ENCODE data around the gene QKI.

The QKI gene

GRCh38 chr6:163408352-163408991 is 6.0 kb upstream of the QKI start:
- no peak for TF ChIP-seq TAF1 (IDR thresholded peaks at IDR 0.05; ENCODE audit: low read depth, low read length)
- TF ChIP-seq POU2F2 (IDR thresholded peaks at IDR 0.05; ENCODE audit: low read depth, low read length): no peak
- TF ChIP-seq POLR2AphosphoS5 (IDR thresholded peaks at IDR 0.05; ENCODE audit: low read depth, low read length): no peak
- no peak for TF ChIP-seq POLR2A (IDR thresholded peaks at IDR 0.05; ENCODE audit: low read depth, low read length)
- TF ChIP-seq PAX5 (IDR thresholded peaks at IDR 0.05; ENCODE audit: insufficient read depth, low read length, severe bottlenecking): no peak
- no peak for TF ChIP-seq SPI1 (IDR thresholded peaks at IDR 0.05; ENCODE audit: low read depth, low read length)
- FAIRE-seq: no peak
- no peak for DNase-seq (ENCODE audit: insufficient read length, low spot score)

- DNase-seq (ENCODE audit: insufficient read length, low spot score) (no peak), FAIRE-seq (no peak)
- TF ChIP-seq POU2F2 (IDR thresholded peaks at IDR 0.05; ENCODE audit: low read depth, low read length) (no peak), SPI1 (IDR thresholded peaks at IDR 0.05; ENCODE audit: low read depth, low read length) (no peak), PAX5 (IDR thresholded peaks at IDR 0.05; ENCODE audit: insufficient read depth, low read length, severe bottlenecking) (no peak), POLR2AphosphoS5 (IDR thresholded peaks at IDR 0.05; ENCODE audit: low read depth, low read length) (no peak), TAF1 (IDR thresholded peaks at IDR 0.05; ENCODE audit: low read depth, low read length) (no peak)
Observed at GRCh38 chr6:163409712-163410111, 4.8 kb upstream of the QKI start.

GRCh38 chr6:163412341-163412740 is 2.2 kb upstream of the QKI start:
- DNase-seq (ENCODE audit: insufficient read length, low spot score) (no peak), FAIRE-seq (no peak)
- TF ChIP-seq POLR2A (IDR thresholded peaks at IDR 0.05; ENCODE audit: low read depth, low read length): no peak
- no peak for TF ChIP-seq TAF1 (IDR thresholded peaks at IDR 0.05; ENCODE audit: low read depth, low read length)
- TF ChIP-seq POU2F2 (IDR thresholded peaks at IDR 0.05; ENCODE audit: low read depth, low read length): no peak
- TF ChIP-seq PAX5 (IDR thresholded peaks at IDR 0.05; ENCODE audit: insufficient read depth, low read length, severe bottlenecking): no peak
- TF ChIP-seq SPI1 (IDR thresholded peaks at IDR 0.05; ENCODE audit: low read depth, low read length): no peak
- TF ChIP-seq POLR2AphosphoS5 (IDR thresholded peaks at IDR 0.05; ENCODE audit: low read depth, low read length): no peak

GRCh38 chr6:163412801-163413344 is 1.6 kb upstream of the QKI start:
- peak; percentile 45 for FAIRE-seq
- TF ChIP-seq PAX5 (IDR thresholded peaks at IDR 0.05; ENCODE audit: insufficient read depth, low read length, severe bottlenecking) (no peak), POLR2A (IDR thresholded peaks at IDR 0.05; ENCODE audit: low read depth, low read length) (no peak; the same call in 1 of the 2 replicates), POLR2AphosphoS5 (IDR thresholded peaks at IDR 0.05; ENCODE audit: low read depth, low read length) (0 out of 2 replicates have a peak, but pooled peaks have one; percentile 6), SPI1 (IDR thresholded peaks at IDR 0.05; ENCODE audit: low read depth, low read length) (peak; percentile 71)
- no peak for DNase-seq (ENCODE audit: insufficient read length, low spot score)

- DNase-seq (ENCODE audit: insufficient read length, low spot score) (peak; percentile 89), FAIRE-seq (peak; percentile 97)
- TF ChIP-seq POU2F2 (IDR thresholded peaks at IDR 0.05; ENCODE audit: low read depth, low read length) (no peak), POLR2AphosphoS5 (IDR thresholded peaks at IDR 0.05; ENCODE audit: low read depth, low read length) (0 out of 2 replicates have a peak, but pooled peaks have one; percentile 25), POLR2A (IDR thresholded peaks at IDR 0.05; ENCODE audit: low read depth, low read length) (peak; percentile 18)
Observed at GRCh38 chr6:163413345-163414116, 987 bp upstream of the QKI start.

GRCh38 chr6:163414946-163415619 is 565 bp downstream of the QKI start:
- TF ChIP-seq PAX5 (IDR thresholded peaks at IDR 0.05; ENCODE audit: insufficient read depth, low read length, severe bottlenecking): no peak
- TF ChIP-seq TAF1 (IDR thresholded peaks at IDR 0.05; ENCODE audit: low read depth, low read length): no peak
- no peak for TF ChIP-seq POLR2AphosphoS5 (IDR thresholded peaks at IDR 0.05; ENCODE audit: low read depth, low read length)
- TF ChIP-seq SPI1 (IDR thresholded peaks at IDR 0.05; ENCODE audit: low read depth, low read length): no peak
- no peak for TF ChIP-seq POLR2A (IDR thresholded peaks at IDR 0.05; ENCODE audit: low read depth, low read length)
- no peak for TF ChIP-seq POU2F2 (IDR thresholded peaks at IDR 0.05; ENCODE audit: low read depth, low read length)
- DNase-seq (ENCODE audit: insufficient read length, low spot score) (peak; percentile 25), FAIRE-seq (no peak)

- no peak for DNase-seq (ENCODE audit: insufficient read length, low spot score)
- peak; percentile 76 for FAIRE-seq
Observed at GRCh38 chr6:163415620-163416556, 1.4 kb downstream of the QKI start.

GRCh38 chr6:163416557-163417253 is 2.2 kb downstream of the QKI start:
- FAIRE-seq: no peak
- TF ChIP-seq POLR2A (IDR thresholded peaks at IDR 0.05; ENCODE audit: low read depth, low read length) (no peak), POU2F2 (IDR thresholded peaks at IDR 0.05; ENCODE audit: low read depth, low read length) (no peak)
- no peak for DNase-seq (ENCODE audit: insufficient read length, low spot score)

More at GRCh38 chr6:163415620-163416556, 1.4 kb downstream of the QKI start:
- TF ChIP-seq PAX5 (IDR thresholded peaks at IDR 0.05; ENCODE audit: insufficient read depth, low read length, severe bottlenecking) (no peak), POU2F2 (IDR thresholded peaks at IDR 0.05; ENCODE audit: low read depth, low read length) (no peak), TAF1 (IDR thresholded peaks at IDR 0.05; ENCODE audit: low read depth, low read length) (peak; percentile 37; the same call in 1 of the 2 replicates), SPI1 (IDR thresholded peaks at IDR 0.05; ENCODE audit: low read depth, low read length) (peak; percentile 62), POLR2AphosphoS5 (IDR thresholded peaks at IDR 0.05; ENCODE audit: low read depth, low read length) (0 out of 2 replicates have a peak, but pooled peaks have one; percentile 31)

Data from GM12891 (cell line).